ENCODE measurements around the gene CC2D2B.
"Not testable (repeated sequence)": the region's sequence is repeated elsewhere in the genome, so short reads cannot be mapped to it uniquely, and the experiment has no call there.

CC2D2B gene

GRCh38 chr10:95988702-95989101, 80.9 kb downstream of the CC2D2B start:
- Histone ChIP-seq H3K9ac (ENCODE audit: low read length) (no peak overlapping the region), H3K4me1 (ENCODE audit: control insufficient read depth, insufficient read depth, low read length) (no peaks in the 10 kb centered on the region), H3K9me3 (ENCODE audit: control insufficient read depth, low read length) (no peaks in the 10 kb centered on the region), H3K27me3 (replicated peaks; ENCODE audit: control insufficient read depth, insufficient read depth, low read length) (no peaks in the 10 kb centered on the region), H3K36me3 (ENCODE audit: control insufficient read depth, insufficient read depth, low read length, severe bottlenecking) (no peaks in the 10 kb centered on the region), H3K4me3 (ENCODE audit: low read length) (no peak overlapping the region)
- DNase-seq (ENCODE audit: low read depth): no peak

- H3K9me3 ChIP-seq (ENCODE audit: control insufficient read depth, low read length); H3K9ac ChIP-seq (ENCODE audit: low read length); H3K27me3 ChIP-seq (replicated peaks; ENCODE audit: control insufficient read depth, insufficient read depth, low read length); H3K36me3 ChIP-seq (ENCODE audit: control insufficient read depth, insufficient read depth, low read length, severe bottlenecking); H3K4me3 ChIP-seq (ENCODE audit: low read length); DNase-seq (ENCODE audit: low read depth); H3K4me1 ChIP-seq (ENCODE audit: control insufficient read depth, insufficient read depth, low read length): not testable (repeated sequence)
These were observed 86.6 kb downstream of the CC2D2B start for GRCh38 chr10:95994376-95994775.

GRCh38 chr10:95998255-95998784, 90.5 kb downstream of the CC2D2B start:
- H3K9me3 ChIP-seq (ENCODE audit: control insufficient read depth, low read length): no peaks in the 10 kb centered on the region
- no peak overlapping the region for H3K4me3 ChIP-seq (ENCODE audit: low read length)
- no peak overlapping the region for H3K9ac ChIP-seq (ENCODE audit: low read length)
- H3K4me1 ChIP-seq (ENCODE audit: control insufficient read depth, insufficient read depth, low read length): no peaks in the 10 kb centered on the region
- H3K27me3 ChIP-seq (replicated peaks; ENCODE audit: control insufficient read depth, insufficient read depth, low read length): no peaks in the 10 kb centered on the region
- no peaks in the 10 kb centered on the region for H3K36me3 ChIP-seq (ENCODE audit: control insufficient read depth, insufficient read depth, low read length, severe bottlenecking)
- DNase-seq (ENCODE audit: low read depth): no peak

GRCh38 chr10:96013956-96014355, 106.2 kb downstream of the CC2D2B start:
- Histone ChIP-seq H3K36me3 (ENCODE audit: control insufficient read depth, insufficient read depth, low read length, severe bottlenecking) (no peaks in the 10 kb centered on the region), H3K27me3 (replicated peaks; ENCODE audit: control insufficient read depth, insufficient read depth, low read length) (no peaks in the 10 kb centered on the region), H3K4me1 (ENCODE audit: control insufficient read depth, insufficient read depth, low read length) (no peaks in the 10 kb centered on the region), H3K9me3 (ENCODE audit: control insufficient read depth, low read length) (no peaks in the 10 kb centered on the region), H3K4me3 (ENCODE audit: low read length) (no peak overlapping the region), H3K9ac (ENCODE audit: low read length) (no peak overlapping the region)
- no peak for DNase-seq (ENCODE audit: low read depth)

- no peak overlapping the region for H3K9ac ChIP-seq (ENCODE audit: low read length)
- no peak overlapping the region for H3K4me3 ChIP-seq (ENCODE audit: low read length)
- no peaks in the 10 kb centered on the region for H3K36me3 ChIP-seq (ENCODE audit: control insufficient read depth, insufficient read depth, low read length, severe bottlenecking)
- H3K4me1 ChIP-seq (ENCODE audit: control insufficient read depth, insufficient read depth, low read length): no peaks in the 10 kb centered on the region
- H3K9me3 ChIP-seq (ENCODE audit: control insufficient read depth, low read length): no peaks in the 10 kb centered on the region
- no peak for DNase-seq (ENCODE audit: low read depth)
- no peaks in the 10 kb centered on the region for H3K27me3 ChIP-seq (replicated peaks; ENCODE audit: control insufficient read depth, insufficient read depth, low read length)
These were observed 106.8 kb downstream of the CC2D2B start for GRCh38 chr10:96014473-96015102.

- DNase-seq (ENCODE audit: low read depth): peak; percentile 80
- H3K9me3 ChIP-seq (ENCODE audit: control insufficient read depth, low read length): no peaks in the 10 kb centered on the region
- peak overlapping the region; percentile 44 for H3K9ac ChIP-seq (ENCODE audit: low read length)
- no peaks in the 10 kb centered on the region for H3K36me3 ChIP-seq (ENCODE audit: control insufficient read depth, insufficient read depth, low read length, severe bottlenecking)
- H3K27me3 ChIP-seq (replicated peaks; ENCODE audit: control insufficient read depth, insufficient read depth, low read length): no peaks in the 10 kb centered on the region
- H3K4me3 ChIP-seq (ENCODE audit: low read length): no peak overlapping the region
- no peaks in the 10 kb centered on the region for H3K4me1 ChIP-seq (ENCODE audit: control insufficient read depth, insufficient read depth, low read length)
These were observed 109.5 kb downstream of the CC2D2B start for GRCh38 chr10:96017191-96017687.

GRCh38 chr10:96021332-96021731, 113.6 kb downstream of the CC2D2B start:
- DNase-seq (ENCODE audit: low read depth): no peak
- no peaks in the 10 kb centered on the region for H3K27me3 ChIP-seq (replicated peaks; ENCODE audit: control insufficient read depth, insufficient read depth, low read length)
- H3K9ac ChIP-seq (ENCODE audit: low read length): no peak overlapping the region
- H3K9me3 ChIP-seq (ENCODE audit: control insufficient read depth, low read length): no peaks in the 10 kb centered on the region
- H3K4me3 ChIP-seq (ENCODE audit: low read length): no peak overlapping the region
- no peaks in the 10 kb centered on the region for H3K4me1 ChIP-seq (ENCODE audit: control insufficient read depth, insufficient read depth, low read length)
- no peaks in the 10 kb centered on the region for H3K36me3 ChIP-seq (ENCODE audit: control insufficient read depth, insufficient read depth, low read length, severe bottlenecking)

GRCh38 chr10:96022739-96023138, 115.0 kb downstream of the CC2D2B start:
- no peak overlapping the region for H3K4me3 ChIP-seq (ENCODE audit: low read length)
- no peak overlapping the region for H3K9ac ChIP-seq (ENCODE audit: low read length)
- DNase-seq (ENCODE audit: low read depth): no peak
- no peaks in the 10 kb centered on the region for H3K27me3 ChIP-seq (replicated peaks; ENCODE audit: control insufficient read depth, insufficient read depth, low read length)
- H3K36me3 ChIP-seq (ENCODE audit: control insufficient read depth, insufficient read depth, low read length, severe bottlenecking): no peaks in the 10 kb centered on the region
- H3K9me3 ChIP-seq (ENCODE audit: control insufficient read depth, low read length): no peaks in the 10 kb centered on the region
- no peaks in the 10 kb centered on the region for H3K4me1 ChIP-seq (ENCODE audit: control insufficient read depth, insufficient read depth, low read length)

- DNase-seq (ENCODE audit: low read depth): no peak
- H3K27me3 ChIP-seq (replicated peaks; ENCODE audit: control insufficient read depth, insufficient read depth, low read length): no peaks in the 10 kb centered on the region
- H3K9me3 ChIP-seq (ENCODE audit: control insufficient read depth, low read length): no peaks in the 10 kb centered on the region
- no peak overlapping the region for H3K9ac ChIP-seq (ENCODE audit: low read length)
- no peaks in the 10 kb centered on the region for H3K4me1 ChIP-seq (ENCODE audit: control insufficient read depth, insufficient read depth, low read length)
- H3K36me3 ChIP-seq (ENCODE audit: control insufficient read depth, insufficient read depth, low read length, severe bottlenecking): no peaks in the 10 kb centered on the region
- no peak overlapping the region for H3K4me3 ChIP-seq (ENCODE audit: low read length)
These were observed 115.4 kb downstream of the CC2D2B start for GRCh38 chr10:96023168-96023567.

- Histone ChIP-seq H3K9me3 (ENCODE audit: control insufficient read depth, low read length) (no peaks in the 10 kb centered on the region), H3K9ac (ENCODE audit: low read length) (no peak overlapping the region), H3K4me3 (ENCODE audit: low read length) (no peak overlapping the region), H3K36me3 (ENCODE audit: control insufficient read depth, insufficient read depth, low read length, severe bottlenecking) (no peaks in the 10 kb centered on the region), H3K27me3 (replicated peaks; ENCODE audit: control insufficient read depth, insufficient read depth, low read length) (no peaks in the 10 kb centered on the region), H3K4me1 (ENCODE audit: control insufficient read depth, insufficient read depth, low read length) (no peaks in the 10 kb centered on the region)
- no peak for DNase-seq (ENCODE audit: low read depth)
These were observed 117.8 kb downstream of the CC2D2B start for GRCh38 chr10:96025566-96025965.

GRCh38 chr10:96034625-96035024, 126.8 kb downstream of the CC2D2B start:
- Histone ChIP-seq H3K27me3 (replicated peaks; ENCODE audit: control insufficient read depth, insufficient read depth, low read length) (no peaks in the 10 kb centered on the region), H3K9ac (ENCODE audit: low read length) (no peak overlapping the region), H3K36me3 (ENCODE audit: control insufficient read depth, insufficient read depth, low read length, severe bottlenecking) (no peaks in the 10 kb centered on the region), H3K9me3 (ENCODE audit: control insufficient read depth, low read length) (no peaks in the 10 kb centered on the region), H3K4me1 (ENCODE audit: control insufficient read depth, insufficient read depth, low read length) (no peaks in the 10 kb centered on the region), H3K4me3 (ENCODE audit: low read length) (no peak overlapping the region)
- no peak for DNase-seq (ENCODE audit: low read depth)
